ENCODE data around the gene NUDT9.
A peak's percentile ranks its signal among the peaks of the same experiment; 100 is the strongest.

The NUDT9 gene

GRCh38 chr4:87499403-87500091, 77.2 kb downstream of the NUDT9 start:
- Mint-ChIP-seq H3K9me3 (no peaks in the 10 kb centered on the region), H3K27me3 (peaks cover 32% of the 10 kb centered on the region), H3K27ac (no peak overlapping the region), H3K4me3 (no peak overlapping the region), H3K4me1 (peaks cover 18% of the 10 kb centered on the region), H3K36me3 (no peaks in the 10 kb centered on the region)
- ATAC-seq = peak; percentile 65

- Mint-ChIP-seq H3K4me1 (peaks cover 18% of the 10 kb centered on the region), H3K36me3 (no peaks in the 10 kb centered on the region), H3K9me3 (no peaks in the 10 kb centered on the region), H3K27me3 (peaks cover 32% of the 10 kb centered on the region), H3K4me3 (no peak overlapping the region), H3K27ac (no peak overlapping the region)
- peak; percentile 40 for ATAC-seq
Observed at GRCh38 chr4:87500092-87500462, 77.7 kb downstream of the NUDT9 start.

- no peak overlapping the region for H3K27ac Mint-ChIP-seq
- no peak overlapping the region for H3K4me3 Mint-ChIP-seq
- no peaks in the 10 kb centered on the region for H3K36me3 Mint-ChIP-seq
- peaks cover 18% of the 10 kb centered on the region for H3K4me1 Mint-ChIP-seq
- ATAC-seq = no peak
- no peaks in the 10 kb centered on the region for H3K9me3 Mint-ChIP-seq
- H3K27me3 Mint-ChIP-seq = peaks cover 32% of the 10 kb centered on the region
Observed at GRCh38 chr4:87502580-87503238, 80.3 kb downstream of the NUDT9 start.

- ATAC-seq = no peak
- H3K9me3 Mint-ChIP-seq = no peaks in the 10 kb centered on the region
Observed at GRCh38 chr4:87505862-87506261, 83.5 kb downstream of the NUDT9 start.

GRCh38 chr4:87506974-87507701, 84.8 kb downstream of the NUDT9 start:
- H3K4me3 Mint-ChIP-seq = no peak overlapping the region
- no peaks in the 10 kb centered on the region for H3K4me1 Mint-ChIP-seq
- H3K27ac Mint-ChIP-seq = no peak overlapping the region
- ATAC-seq = no peak
- no peaks in the 10 kb centered on the region for H3K9me3 Mint-ChIP-seq
- H3K27me3 Mint-ChIP-seq = peaks cover 18% of the 10 kb centered on the region
- no peaks in the 10 kb centered on the region for H3K36me3 Mint-ChIP-seq

More at GRCh38 chr4:87505862-87506261, 83.5 kb downstream of the NUDT9 start:
- H3K36me3 Mint-ChIP-seq = no peaks in the 10 kb centered on the region
- no peak overlapping the region for H3K27ac Mint-ChIP-seq
- no peak overlapping the region for H3K4me3 Mint-ChIP-seq
- peaks cover 30% of the 10 kb centered on the region for H3K27me3 Mint-ChIP-seq
- H3K4me1 Mint-ChIP-seq = no peaks in the 10 kb centered on the region
